HepG2 (cell line): ENCODE measurements around the gene RAB29. TPM values are rescaled to one million over a fixed set of nuclear protein-coding genes. Genes with fewer than 3 reads are reported as not detected.
A peak's percentile ranks its signal among the peaks of the same experiment; 100 is the strongest.

ENCODE experiments used
- ATAC-seq: fragments of 200-7000 bp; cut with Tn5 transposase; 3 replicates; pipeline ENCODE4 v1.9.1; 2020; ENCODE audit warnings: mild to moderate bottlenecking, moderate library complexity
- BruUV-seq: library from RNA; stranded (reverse); fragments of 400-500 nt; replicated peaks from 2 replicates; lab custom pipeline; 2021; lab: Mats Ljungman, UMichigan
- CTCF ChIA-PET: fragments of 300-600 bp; formaldehyde crosslinking; extraction: SDS; loops from one replicate; lab custom pipeline; 2021; ENCODE audit warnings: low total read pairs, inconsistent platforms, low intra/inter-chr PET ratio; lab: Yijun Ruan, JAX
- POLR2A ChIA-PET: fragments of 350-600 bp; sonication (Branson Sonifier 250); formaldehyde crosslinking; loops from one replicate; lab custom pipeline; 2020; ENCODE audit warnings: antibody characterized with exemption, inconsistent platforms; lab: Yijun Ruan, JAX
- DNase-seq: peaks from one replicate; pipeline ENCODE4 v3.0.0-alpha.2; 2015; ENCODE audit warnings: low spot score
- FAIRE-seq: peaks from 3 replicates; lab custom pipeline; 2011; peaks lifted over from hg19 to GRCh38; lab: Jason Lieb, UNC
- H2AFZ ChIP-seq: one replicate; pipeline ENCODE4 v1.6.1; 2011; ENCODE audit warnings: low read length, inconsistent platforms
- H3K27ac ChIP-seq: fragments of 300-600 bp; 3 replicates; pipeline ENCODE4 v1.8.0; 2011; ENCODE audit warnings: mixed run types, mild to moderate bottlenecking, mixed read lengths, low read length, inconsistent platforms; ENCODE audit not compliant: insufficient read depth; ENCODE audit errors: extremely low read length
- H3K27me3 ChIP-seq, 2 experiments: fragments of 200-600 bp in 1 of 2; 2 replicates in 1 of 2; 3 replicates in 1 of 2; pipeline versions ENCODE4 v1.6.0 to v1.8.0; 2011; ENCODE audit warnings: low read length in 2 of 2, mild to moderate bottlenecking in 2 of 2, moderate library complexity in 2 of 2, inconsistent platforms in 1 of 2; ENCODE audit not compliant: insufficient read depth in 2 of 2, control insufficient read depth in 1 of 2
- H3K36me3 ChIP-seq, 2 experiments: fragments of 200-600 bp in 1 of 2; replicated peaks in 1 of 2; 2 replicates in 1 of 2; 3 replicates in 1 of 2; pipeline versions ENCODE4 v1.5.1 to v1.8.0; 2011; ENCODE audit warnings: low read length in 2 of 2, inconsistent platforms in 1 of 2; ENCODE audit not compliant: insufficient read depth in 2 of 2, control insufficient read depth in 1 of 2
- H3K4me1 ChIP-seq: 2 replicates; pipeline ENCODE4 v1.5.1; 2012; ENCODE audit warnings: low read length, inconsistent platforms; ENCODE audit not compliant: insufficient read depth
- H3K4me2 ChIP-seq: 2 replicates; pipeline ENCODE4 v1.6.0; 2011; ENCODE audit warnings: low read depth, low read length, inconsistent platforms
- H3K4me3 ChIP-seq, 3 experiments: fragments of 200-600 bp in 1 of 3; sonication (generic), shearing (Covaris generic) in 1 of 3; replicated peaks in 1 of 3; 2 replicates each; pipeline ENCODE4 v1.5.1; 2011 to 2016; ENCODE audit warnings: low read length in 3 of 3, inconsistent platforms in 2 of 3, low read depth in 2 of 3, mild to moderate bottlenecking in 2 of 3, control low read depth in 1 of 3, mixed read lengths in 1 of 3; ENCODE audit not compliant: insufficient read depth in 1 of 3
- H3K79me2 ChIP-seq: one replicate; pipeline ENCODE4 v1.6.1; 2011; ENCODE audit warnings: low read length, inconsistent platforms; ENCODE audit not compliant: insufficient read depth
- H3K9ac ChIP-seq: 2 replicates; pipeline ENCODE4 v1.6.0; 2011; ENCODE audit warnings: mild to moderate bottlenecking, low read depth, low read length, inconsistent platforms; ENCODE audit not compliant: insufficient read depth
- H3K9me3 ChIP-seq: 2 replicates; pipeline ENCODE4 v1.5.1; 2012; ENCODE audit warnings: mild to moderate bottlenecking, low read length
- H4K20me1 ChIP-seq: 2 replicates; pipeline ENCODE4 v1.6.0; 2011; ENCODE audit warnings: inconsistent platforms, mild to moderate bottlenecking, low read length, moderate library complexity; ENCODE audit not compliant: insufficient read depth
- CENPT ChIP-seq: sonication (generic); formaldehyde crosslinking; IDR thresholded peaks from 2 replicates; pipeline ENCODE4 v1.8.0; 2022; ENCODE audit warnings: low read depth, mild to moderate bottlenecking, moderate library complexity, missing genetic modification reagents
- HNF4A ChIP-seq: sonication (generic); formaldehyde crosslinking; IDR thresholded peaks from 2 replicates; pipeline ENCODE4 v1.4.0; 2020; ENCODE audit warnings: missing genetic modification reagents
- KDM5A ChIP-seq: fragments of 200-600 bp; sonication (generic); IDR thresholded peaks from 2 replicates; pipeline ENCODE4 v1.7.0; 2018; ENCODE audit warnings: antibody characterized with exemption, mild to moderate bottlenecking, low read length, borderline replicate concordance
- RORA ChIP-seq: sonication (generic); formaldehyde crosslinking; IDR thresholded peaks from 2 replicates; pipeline ENCODE4 v1.5.0; 2020; ENCODE audit warnings: mild to moderate bottlenecking, missing genetic modification reagents, moderate library complexity
- ZNF891 ChIP-seq: sonication (generic); formaldehyde crosslinking; IDR thresholded peaks from 2 replicates; pipeline ENCODE4 v1.5.0; 2020; ENCODE audit warnings: mild to moderate bottlenecking, missing genetic modification reagents
- WGBS: methylation state at CpG from one replicate; pipeline ENCODE4 v1.1.6; 2017; ENCODE audit warnings: low lambda C conversion rate; 5-methylcytosine and 5-hydroxymethylcytosine counted together
- in situ Hi-C: cut with HindIII; loops from 2 replicates; pipeline ENCODE4 v1.10.0; 2017; ENCODE audit warnings: low pct_unique_long_range_greater_than_20kb; ENCODE audit not compliant: extremely low pct_ligation_motif_present
- intact Hi-C: fragments of 100-400 bp; cut with micrococcal nuclease; formaldehyde crosslinking; loops from one replicate; pipeline ENCODE4 v1.10.0; 2022; ENCODE audit not compliant: unreplicated experiment
- polyA plus RNA-seq, 8 experiments: library from polyadenylated mRNA; depleted of rRNA in 3 of 8; stranded (reverse) in 7 of 8; unstranded in 1 of 8; fragments of >200 nt; fragmentation: Illumina TruSeq in 4 of 8; extraction: Trizol in 4 of 8; gene quantifications; 2 replicates each; pipeline versions ENCODE4 v1.2.1 to v1.2.3, GENCODE V29; 2011 to 2016; ENCODE audit warnings: low read depth in 4 of 8, missing spikeins in 1 of 8, mixed read lengths in 1 of 8; ENCODE audit not compliant: insufficient read depth in 1 of 8
- total RNA-seq, 5 experiments: library from RNA; depleted of rRNA; stranded (reverse); fragments of >200 nt; fragmentation: Illumina TruSeq; extraction: Trizol; gene quantifications; 2 replicates each; pipeline ENCODE4 v1.2.3, GENCODE V29; 2016; ENCODE audit warnings: low read depth in 1 of 5
- TF ChIP-seq, protein P1 (sequence below): sonication (generic); formaldehyde crosslinking; IDR thresholded peaks from 2 replicates; pipeline ENCODE4 v1.8.0; 2023; ENCODE audit warnings: mild to moderate bottlenecking, missing genetic modification reagents
- TF ChIP-seq, protein P2 (sequence below): sonication (generic); formaldehyde crosslinking; IDR thresholded peaks from 2 replicates; pipeline ENCODE4 v1.4.0; 2020; ENCODE audit warnings: missing genetic modification reagents, borderline replicate concordance
- TF ChIP-seq, protein P3 (sequence below): sonication (generic); formaldehyde crosslinking; IDR thresholded peaks from 2 replicates; pipeline ENCODE4 v1.4.0; 2020; ENCODE audit warnings: missing genetic modification reagents, mild to moderate bottlenecking, borderline replicate concordance
- TF ChIP-seq, protein P4 (sequence below): sonication (generic); formaldehyde crosslinking; IDR thresholded peaks from 2 replicates; pipeline ENCODE4 v1.5.0; 2020; ENCODE audit warnings: mild to moderate bottlenecking, missing genetic modification reagents

RAB29 gene
- total and polyA plus RNA-seq, 2 of the 13 experiments (the other 11 are each of a cell fraction or from before 2014, with no cell fraction given) = 8.7 to 10.1 TPM

DNA sequence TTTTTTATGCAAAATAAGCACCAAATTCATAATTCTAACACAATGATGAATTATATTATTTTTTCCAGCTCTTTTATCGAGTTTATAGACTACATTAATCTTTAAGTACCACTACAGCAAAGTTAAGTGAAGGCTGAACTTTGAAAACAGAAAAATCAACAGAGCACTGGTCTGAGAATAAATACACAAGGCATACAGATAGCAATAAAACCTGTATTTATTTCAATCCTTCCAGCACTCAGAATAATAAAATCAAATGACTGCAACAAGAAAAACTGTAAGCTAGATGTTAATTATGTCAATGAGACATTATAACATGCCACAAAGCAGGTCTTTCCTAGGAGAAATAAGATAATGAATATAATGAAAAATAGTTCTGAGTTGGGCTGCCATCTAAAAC is 49.8 kb downstream of the RAB29 start:
- ChIA-PET CTCF (no interaction called here), POLR2A (no interaction called here)
- Histone ChIP-seq H3K9ac (no peak overlapping the region), H3K4me1 (peaks cover 56% of the 10 kb centered on the region), H3K9me3 (no peaks in the 10 kb centered on the region), H3K4me3 (no peak overlapping the region), H2AFZ (no peak overlapping the region), H3K27ac (peak overlapping the region; percentile 38), H4K20me1 (peaks cover 2% of the 10 kb centered on the region; the same call in 1 of the 2 replicates), H3K36me3 (peaks cover 5 to 37% of the 10 kb centered on the region in 2 experiments; a peak in 4 of 5 replicates), H3K79me2 (peaks cover 19% of the 10 kb centered on the region), H3K4me2 (no peak overlapping the region), H3K27me3 (no peaks in the 10 kb centered on the region)
- WGBS = 21% methylated on average over 1 of the region's 1 CpG
- no peak for TF ChIP-seq HNF4A (CRISPR knock-in tag)
- TF ChIP-seq, protein P1, sequence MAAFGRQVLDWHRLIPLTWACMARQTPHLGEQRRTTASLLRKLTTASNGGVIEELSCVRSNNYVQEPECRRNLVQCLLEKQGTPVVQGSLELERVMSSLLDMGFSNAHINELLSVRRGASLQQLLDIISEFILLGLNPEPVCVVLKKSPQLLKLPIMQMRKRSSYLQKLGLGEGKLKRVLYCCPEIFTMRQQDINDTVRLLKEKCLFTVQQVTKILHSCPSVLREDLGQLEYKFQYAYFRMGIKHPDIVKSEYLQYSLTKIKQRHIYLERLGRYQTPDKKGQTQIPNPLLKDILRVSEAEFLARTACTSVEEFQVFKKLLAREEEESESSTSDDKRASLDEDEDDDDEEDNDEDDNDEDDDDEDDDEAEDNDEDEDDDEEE (CRISPR knock-in tag) = no peak
- TF ChIP-seq ZNF891 = no peak
- TF ChIP-seq KDM5A = no peak
- TF ChIP-seq RORA (CRISPR knock-in tag) = no peak
- TF ChIP-seq, protein P2, sequence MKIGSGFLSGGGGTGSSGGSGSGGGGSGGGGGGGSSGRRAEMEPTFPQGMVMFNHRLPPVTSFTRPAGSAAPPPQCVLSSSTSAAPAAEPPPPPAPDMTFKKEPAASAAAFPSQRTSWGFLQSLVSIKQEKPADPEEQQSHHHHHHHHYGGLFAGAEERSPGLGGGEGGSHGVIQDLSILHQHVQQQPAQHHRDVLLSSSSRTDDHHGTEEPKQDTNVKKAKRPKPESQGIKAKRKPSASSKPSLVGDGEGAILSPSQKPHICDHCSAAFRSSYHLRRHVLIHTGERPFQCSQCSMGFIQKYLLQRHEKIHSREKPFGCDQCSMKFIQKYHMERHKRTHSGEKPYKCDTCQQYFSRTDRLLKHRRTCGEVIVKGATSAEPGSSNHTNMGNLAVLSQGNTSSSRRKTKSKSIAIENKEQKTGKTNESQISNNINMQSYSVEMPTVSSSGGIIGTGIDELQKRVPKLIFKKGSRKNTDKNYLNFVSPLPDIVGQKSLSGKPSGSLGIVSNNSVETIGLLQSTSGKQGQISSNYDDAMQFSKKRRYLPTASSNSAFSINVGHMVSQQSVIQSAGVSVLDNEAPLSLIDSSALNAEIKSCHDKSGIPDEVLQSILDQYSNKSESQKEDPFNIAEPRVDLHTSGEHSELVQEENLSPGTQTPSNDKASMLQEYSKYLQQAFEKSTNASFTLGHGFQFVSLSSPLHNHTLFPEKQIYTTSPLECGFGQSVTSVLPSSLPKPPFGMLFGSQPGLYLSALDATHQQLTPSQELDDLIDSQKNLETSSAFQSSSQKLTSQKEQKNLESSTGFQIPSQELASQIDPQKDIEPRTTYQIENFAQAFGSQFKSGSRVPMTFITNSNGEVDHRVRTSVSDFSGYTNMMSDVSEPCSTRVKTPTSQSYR (CRISPR knock-in tag) = no peak
- no peak for TF ChIP-seq CENPT (CRISPR knock-in tag)
- TF ChIP-seq, protein P3, sequence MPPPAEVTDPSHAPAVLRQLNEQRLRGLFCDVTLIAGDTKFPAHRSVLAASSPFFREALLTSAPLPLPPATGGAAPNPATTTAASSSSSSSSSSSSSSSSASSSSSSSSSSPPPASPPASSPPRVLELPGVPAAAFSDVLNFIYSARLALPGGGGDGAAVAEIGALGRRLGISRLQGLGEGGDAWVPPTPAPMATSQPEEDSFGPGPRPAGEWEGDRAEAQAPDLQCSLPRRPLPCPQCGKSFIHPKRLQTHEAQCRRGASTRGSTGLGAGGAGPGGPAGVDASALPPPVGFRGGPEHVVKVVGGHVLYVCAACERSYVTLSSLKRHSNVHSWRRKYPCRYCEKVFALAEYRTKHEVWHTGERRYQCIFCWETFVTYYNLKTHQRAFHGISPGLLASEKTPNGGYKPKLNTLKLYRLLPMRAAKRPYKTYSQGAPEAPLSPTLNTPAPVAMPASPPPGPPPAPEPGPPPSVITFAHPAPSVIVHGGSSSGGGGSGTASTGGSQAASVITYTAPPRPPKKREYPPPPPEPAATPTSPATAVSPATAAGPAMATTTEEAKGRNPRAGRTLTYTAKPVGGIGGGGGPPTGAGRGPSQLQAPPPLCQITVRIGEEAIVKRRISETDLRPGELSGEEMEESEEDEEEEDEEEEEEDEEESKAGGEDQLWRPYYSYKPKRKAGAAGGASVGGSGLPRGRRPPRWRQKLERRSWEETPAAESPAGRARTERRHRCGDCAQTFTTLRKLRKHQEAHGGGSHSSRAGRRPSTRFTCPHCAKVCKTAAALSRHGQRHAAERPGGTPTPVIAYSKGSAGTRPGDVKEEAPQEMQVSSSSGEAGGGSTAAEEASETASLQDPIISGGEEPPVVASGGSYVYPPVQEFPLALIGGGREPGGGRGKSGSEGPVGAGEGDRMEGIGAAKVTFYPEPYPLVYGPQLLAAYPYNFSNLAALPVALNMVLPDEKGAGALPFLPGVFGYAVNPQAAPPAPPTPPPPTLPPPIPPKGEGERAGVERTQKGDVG (CRISPR knock-in tag) = no peak
- TF ChIP-seq, protein P4, sequence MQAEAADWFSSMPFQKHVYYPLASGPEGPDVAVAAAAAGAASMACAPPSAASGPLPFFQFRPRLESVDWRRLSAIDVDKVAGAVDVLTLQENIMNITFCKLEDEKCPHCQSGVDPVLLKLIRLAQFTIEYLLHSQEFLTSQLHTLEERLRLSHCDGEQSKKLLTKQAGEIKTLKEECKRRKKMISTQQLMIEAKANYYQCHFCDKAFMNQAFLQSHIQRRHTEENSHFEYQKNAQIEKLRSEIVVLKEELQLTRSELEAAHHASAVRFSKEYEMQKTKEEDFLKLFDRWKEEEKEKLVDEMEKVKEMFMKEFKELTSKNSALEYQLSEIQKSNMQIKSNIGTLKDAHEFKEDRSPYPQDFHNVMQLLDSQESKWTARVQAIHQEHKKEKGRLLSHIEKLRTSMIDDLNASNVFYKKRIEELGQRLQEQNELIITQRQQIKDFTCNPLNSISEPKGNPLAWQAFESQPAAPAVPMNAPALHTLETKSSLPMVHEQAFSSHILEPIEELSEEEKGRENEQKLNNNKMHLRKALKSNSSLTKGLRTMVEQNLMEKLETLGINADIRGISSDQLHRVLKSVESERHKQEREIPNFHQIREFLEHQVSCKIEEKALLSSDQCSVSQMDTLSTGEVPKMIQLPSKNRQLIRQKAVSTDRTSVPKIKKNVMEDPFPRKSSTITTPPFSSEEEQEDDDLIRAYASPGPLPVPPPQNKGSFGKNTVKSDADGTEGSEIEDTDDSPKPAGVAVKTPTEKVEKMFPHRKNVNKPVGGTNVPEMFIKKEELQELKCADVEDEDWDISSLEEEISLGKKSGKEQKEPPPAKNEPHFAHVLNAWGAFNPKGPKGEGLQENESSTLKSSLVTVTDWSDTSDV (CRISPR knock-in tag) = no peak
- no TSS peak for BruUV-seq
- intact Hi-C loops = no loop called here
- no peak for ATAC-seq
- FAIRE-seq = no peak
- in situ Hi-C loops = no loop called here
- no peak for DNase-seq
